ENCODE measurements around the gene PILRB.
"Not testable (repeated sequence)": the region's sequence is repeated elsewhere in the genome, so short reads cannot be mapped to it uniquely, and the experiment has no call there.

PILRB gene

DNA sequence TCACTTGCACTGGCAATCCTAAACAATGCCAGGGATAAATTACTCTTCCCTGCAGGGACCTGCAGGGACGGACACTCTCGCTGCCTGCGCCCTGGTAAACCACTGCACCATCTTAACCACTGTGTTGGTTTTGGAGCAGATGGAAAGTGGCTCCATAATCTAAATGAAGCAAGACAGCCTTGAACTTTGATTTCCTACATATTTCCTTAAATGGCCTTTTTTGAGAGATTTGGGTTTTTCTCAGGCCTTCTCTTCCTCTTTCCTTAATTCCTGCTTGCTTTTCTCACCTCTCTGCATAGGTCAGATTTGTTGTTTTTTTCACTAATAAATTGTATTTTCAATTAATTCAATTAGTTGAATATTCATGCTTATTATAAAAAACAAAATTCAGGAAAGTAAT is 18.1 kb downstream of the PILRB start:
- no peak for DNase-seq (ENCODE audit: low read depth in 2 of 2)

GRCh38 chr7:100378114-100378755 is 20.3 kb downstream of the PILRB start:
- DNase-seq (ENCODE audit: low read depth in 2 of 2), result no peak

- no peak for DNase-seq (ENCODE audit: low read depth in 2 of 2)
These were observed 22.3 kb downstream of the PILRB start for GRCh38 chr7:100380196-100380595.

GRCh38 chr7:100381531-100382233 is 23.8 kb downstream of the PILRB start:
- not testable (repeated sequence) for DNase-seq (ENCODE audit: low read depth in 2 of 2)

DNA sequence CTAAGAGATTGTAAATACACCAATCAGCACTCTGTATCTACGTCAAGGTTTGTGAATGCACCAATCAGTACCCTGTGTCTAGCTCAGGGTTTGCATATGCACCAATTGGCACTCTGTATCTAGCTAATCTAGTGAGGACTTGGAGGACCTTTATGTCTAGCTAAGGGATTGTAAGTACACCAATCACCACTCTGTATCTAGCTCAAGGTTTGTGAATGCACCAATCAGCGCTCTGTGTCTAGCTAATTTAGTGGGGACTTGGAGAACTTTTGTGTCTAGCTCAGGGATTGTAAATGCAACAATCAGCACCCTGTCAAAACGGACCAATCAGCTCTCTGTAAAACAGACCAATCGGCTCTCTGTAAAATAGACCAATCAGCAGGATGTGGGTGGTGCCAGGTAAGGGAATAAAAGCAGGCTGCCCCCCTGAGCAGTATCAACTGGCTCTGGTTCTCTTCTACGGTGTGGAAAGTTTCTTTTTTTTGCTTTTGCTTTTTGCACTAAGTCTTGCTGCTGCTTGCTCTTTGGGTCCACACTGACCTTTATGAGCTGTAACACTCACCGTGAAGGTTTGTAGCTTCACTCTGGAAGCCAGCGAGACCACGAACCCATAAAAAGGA is 24.4 kb downstream of the PILRB start:
- not testable (repeated sequence) for DNase-seq (ENCODE audit: low read depth in 2 of 2)

GRCh38 chr7:100384628-100385294 is 26.8 kb downstream of the PILRB start:
- DNase-seq (ENCODE audit: low read depth in 2 of 2), result no peak

- DNase-seq (ENCODE audit: low read depth in 2 of 2), result no peak
These were observed 29.0 kb downstream of the PILRB start for GRCh38 chr7:100386940-100387339.

GRCh38 chr7:100387695-100388094 is 29.8 kb downstream of the PILRB start:
- no peak for DNase-seq (ENCODE audit: low read depth in 2 of 2)

DNA sequence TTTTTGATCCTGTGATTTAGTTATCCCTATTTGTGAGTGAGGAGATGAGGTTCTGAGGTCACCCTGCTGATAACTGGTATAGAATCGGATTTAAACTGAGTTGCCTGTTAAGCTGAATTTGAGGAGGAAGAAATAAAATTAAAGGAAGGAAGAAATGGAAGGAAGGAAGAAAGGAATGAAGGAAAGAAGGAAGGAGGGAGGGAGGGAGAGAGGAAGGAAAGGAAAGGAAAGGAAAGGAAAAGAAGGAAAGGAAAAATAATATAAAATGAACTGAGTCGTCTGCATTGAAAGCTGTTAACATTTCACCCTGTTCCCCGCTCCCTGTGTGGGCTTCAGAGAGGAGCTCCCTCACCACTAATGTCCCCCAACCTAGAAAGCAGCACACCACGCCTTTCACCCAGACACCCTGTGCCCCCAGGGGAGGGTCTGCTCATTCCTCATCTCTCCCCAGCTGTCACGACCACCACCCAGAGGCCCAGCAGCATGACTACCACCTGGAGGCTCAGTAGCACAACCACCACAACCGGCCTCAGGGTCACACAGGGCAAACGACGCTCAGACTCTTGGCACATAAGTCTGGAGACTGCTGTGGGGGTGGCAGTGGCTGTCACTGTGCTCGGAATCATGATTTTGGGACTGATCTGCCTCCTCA is 31.6 kb downstream of the PILRB start:
- no peak for DNase-seq (ENCODE audit: low read depth in 2 of 2)

GRCh38 chr7:100390286-100391009 is 32.5 kb downstream of the PILRB start:
- DNase-seq (ENCODE audit: low read depth in 2 of 2), result no peak

GRCh38 chr7:100393233-100393905 is 35.5 kb downstream of the PILRB start:
- no peak for DNase-seq (ENCODE audit: low read depth in 2 of 2)

DNA sequence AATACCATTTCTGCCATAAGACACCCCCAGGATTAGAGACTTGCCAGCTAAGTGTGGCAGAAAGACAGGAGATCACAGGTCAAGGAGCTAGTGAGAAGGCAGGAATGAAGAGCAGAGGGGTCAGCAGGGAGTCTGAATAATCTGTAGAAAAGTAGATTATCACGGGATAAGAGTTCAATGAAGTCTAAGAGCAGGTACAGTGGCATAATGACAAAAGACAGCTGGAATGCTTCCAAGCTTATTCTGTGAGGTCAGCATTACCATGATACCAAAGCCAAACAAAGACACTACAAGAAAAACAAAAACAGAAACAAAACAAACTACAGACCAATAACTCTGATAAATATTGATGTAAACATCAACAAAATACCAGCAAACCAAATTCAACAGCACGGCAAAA is 36.2 kb downstream of the PILRB start:
- DNase-seq (ENCODE audit: low read depth in 2 of 2), result no peak

GRCh38 chr7:100396421-100396982 is 38.6 kb downstream of the PILRB start:
- DNase-seq (ENCODE audit: low read depth in 2 of 2), result peak; percentile 35 to 47

GRCh38 chr7:100397315-100398081 is 39.6 kb downstream of the PILRB start:
- DNase-seq (ENCODE audit: low read depth in 2 of 2), result no peak

DNA sequence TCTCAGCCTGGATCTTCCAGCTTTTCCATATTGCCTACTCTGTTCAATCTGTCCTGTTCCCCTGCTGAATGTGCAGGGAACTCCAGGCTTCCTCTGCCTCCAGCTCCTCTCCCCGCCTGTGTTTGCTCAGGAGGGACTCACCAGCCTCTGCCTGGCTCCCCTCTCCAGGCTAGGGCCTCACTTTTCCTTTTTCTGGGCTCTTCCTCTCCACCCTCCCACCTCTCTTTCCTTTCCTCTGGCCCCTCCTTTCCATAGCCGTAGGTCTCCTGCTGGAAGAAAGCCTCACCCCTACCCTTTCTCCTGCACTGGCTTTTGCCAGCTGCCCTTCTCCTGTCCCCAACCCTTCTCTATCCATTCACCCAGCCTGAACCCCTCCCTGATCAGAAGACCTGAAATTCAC is 40.3 kb downstream of the PILRB start:
- no peak for DNase-seq (ENCODE audit: low read depth in 2 of 2)

DNA sequence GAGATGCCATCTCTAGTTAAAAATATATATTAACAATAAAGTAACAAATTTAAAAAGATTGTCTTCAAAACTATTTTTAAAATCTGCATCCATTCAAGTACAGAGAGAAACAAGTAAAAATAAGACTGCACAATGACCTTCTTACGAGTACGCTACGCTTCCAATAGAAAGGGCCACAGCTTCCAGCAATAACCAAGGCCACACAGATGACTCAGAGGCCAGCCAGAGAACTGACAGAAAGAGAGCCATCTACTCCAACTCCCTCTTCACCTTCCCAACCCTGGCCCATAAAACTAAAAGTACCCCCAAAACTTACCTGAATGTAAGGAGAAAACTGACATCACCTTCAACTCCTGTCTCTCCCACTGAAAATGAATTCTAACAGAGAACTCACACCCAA is 42.1 kb downstream of the PILRB start:
- no peak for DNase-seq (ENCODE audit: low read depth in 2 of 2)

GRCh38 chr7:100400656-100401055 is 42.7 kb downstream of the PILRB start:
- DNase-seq (ENCODE audit: low read depth in 2 of 2), result no peak

- no peak for DNase-seq (ENCODE audit: low read depth in 2 of 2)
These were observed 43.9 kb downstream of the PILRB start for GRCh38 chr7:100401811-100402210.

DNA sequence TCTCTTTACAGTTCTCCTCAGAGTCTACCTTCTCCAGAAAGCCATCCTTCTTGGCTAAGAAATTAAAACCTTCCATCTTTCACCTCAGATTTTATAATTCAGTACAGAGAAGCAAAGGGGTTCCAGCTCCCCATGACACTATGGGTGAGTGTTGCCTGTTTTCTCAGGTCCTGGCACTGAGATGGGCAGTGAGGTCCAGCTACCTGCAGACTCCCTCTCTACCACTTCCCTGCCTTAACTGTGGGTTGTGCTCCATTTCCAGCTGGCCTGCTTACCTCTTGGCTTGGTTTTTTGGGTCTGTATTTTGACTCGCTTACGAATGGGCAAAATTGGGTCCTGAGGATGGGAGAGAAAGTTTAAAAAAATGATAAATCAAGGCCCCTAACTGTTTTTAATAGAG is 44.3 kb downstream of the PILRB start:
- DNase-seq (ENCODE audit: low read depth in 2 of 2), result no peak

GRCh38 chr7:100406767-100407166 is 48.9 kb downstream of the PILRB start:
- no peak for DNase-seq (ENCODE audit: low read depth in 2 of 2)
